GM12892 (cell line): ENCODE results near the gene DEXI.

Experiments
- POLR2A ChIP-seq: IDR thresholded peaks from 2 replicates; pipeline ENCODE4 v1.6.1; 2011; ENCODE audit warnings: low read depth, low read length, control low read depth
- POLR2AphosphoS5 ChIP-seq: IDR thresholded peaks from 2 replicates; pipeline ENCODE4 v1.6.1; 2011; ENCODE audit warnings: low read depth, low read length, control low read depth

GRCh38 chr16:10949424-10949970 is 7.2 kb upstream of the DEXI start:
- no peak; the same call in 1 of the 2 replicates for TF ChIP-seq POLR2A
- no peak; the same call in 1 of the 2 replicates for TF ChIP-seq POLR2AphosphoS5
